K562 (cell line): ENCODE measurements around the gene FBXO36. TPM values are rescaled to one million over a fixed set of nuclear protein-coding genes. Genes with fewer than 3 reads are reported as not detected.

Experiments used
- ATAC-seq: fragments of 200-7000 bp; cut with Tn5 transposase; 3 replicates; pipeline ENCODE4 v1.9.1; 2020; ENCODE audit warnings: moderate library complexity
- BruUV-seq: library from RNA; stranded (reverse); fragments of 400-500 nt; replicated peaks from 2 replicates; lab custom pipeline; 2021; lab: Mats Ljungman, UMichigan
- CTCF ChIA-PET: fragments of 300-600 bp; formaldehyde crosslinking; extraction: SDS; loops from one replicate; lab custom pipeline; 2021; ENCODE audit warnings: low intra/inter-chr PET ratio; lab: Yijun Ruan, JAX
- POLR2A ChIA-PET: fragments of 300-600, 350-650 bp; sonication (Branson Sonifier 250); formaldehyde crosslinking; extraction: SDS; loops from one replicate; lab custom pipeline; 2021; ENCODE audit warnings: antibody characterized with exemption, inconsistent platforms; lab: Yijun Ruan, JAX
- DNase-seq, 4 experiments: peaks; one replicate each; pipeline versions ENCODE4 v3.0.0 to v3.0.0-alpha.2; 2011 to 2018; ENCODE audit warnings: low spot score in 3 of 4, mixed read lengths in 3 of 4; ENCODE audit errors: extremely low read depth in 1 of 4
- FAIRE-seq: peaks from 2 replicates; lab custom pipeline; 2011; peaks lifted over from hg19 to GRCh38; lab: Jason Lieb, UNC
- H2AFZ ChIP-seq: 2 replicates; pipeline ENCODE4 v1.6.0; 2011; ENCODE audit warnings: low read depth, low read length, control low read depth, inconsistent platforms
- H3K27ac ChIP-seq: fragments of 200-600 bp; 3 replicates; pipeline ENCODE4 v1.8.0; 2011; ENCODE audit warnings: low read depth, mild to moderate bottlenecking, control low read depth, inconsistent platforms, low read length, moderate library complexity, mixed read lengths; ENCODE audit errors: extremely low read depth
- H3K27me3 ChIP-seq, 2 experiments: fragments of 300-600 bp in 1 of 2; 2 replicates in 1 of 2; 3 replicates in 1 of 2; pipeline versions ENCODE4 v1.6.0 to v1.8.0; 2011; ENCODE audit warnings: inconsistent platforms in 2 of 2, low read length in 2 of 2, mild to moderate bottlenecking in 1 of 2, mixed read lengths in 1 of 2, moderate library complexity in 1 of 2; ENCODE audit not compliant: control insufficient read depth in 2 of 2, insufficient read depth in 2 of 2
- H3K36me3 ChIP-seq: fragments of 300-600 bp; 3 replicates; pipeline ENCODE4 v1.8.0; 2011; ENCODE audit warnings: mild to moderate bottlenecking, low read length, inconsistent platforms; ENCODE audit not compliant: control insufficient read depth, insufficient read depth
- H3K4me1 ChIP-seq, 2 experiments: fragments of 200-600 bp in 1 of 2; replicated peaks in 1 of 2; 2 replicates in 1 of 2; 3 replicates in 1 of 2; pipeline versions ENCODE4 v1.5.1 to v1.8.0; 2011; ENCODE audit warnings: inconsistent platforms in 2 of 2, low read length in 2 of 2, mild to moderate bottlenecking in 1 of 2, mixed read lengths in 1 of 2, moderate library complexity in 1 of 2; ENCODE audit not compliant: control insufficient read depth in 2 of 2, insufficient read depth in 2 of 2
- H3K4me2 ChIP-seq: 2 replicates; pipeline ENCODE4 v1.6.1; 2011; ENCODE audit warnings: low read length, control low read depth, inconsistent platforms, mixed read lengths; ENCODE audit not compliant: insufficient read depth
- H3K4me3 ChIP-seq: fragments of 200-600 bp; sonication (generic), shearing (Covaris generic); 2 replicates; pipeline ENCODE4 v1.5.1; 2016; ENCODE audit warnings: control low read depth, inconsistent platforms
- H3K79me2 ChIP-seq: fragments of 200-600 bp; 3 replicates; pipeline ENCODE4 v1.8.0; 2011; ENCODE audit warnings: low read length, inconsistent platforms; ENCODE audit not compliant: control insufficient read depth, insufficient read depth
- H3K9ac ChIP-seq, 2 experiments: 2 replicates each; pipeline versions ENCODE4 v1.6.0 to v1.6.1; 2011; ENCODE audit warnings: low read depth in 2 of 2, low read length in 2 of 2, control low read depth in 1 of 2, inconsistent platforms in 1 of 2, mild to moderate bottlenecking in 1 of 2, mixed read lengths in 1 of 2; ENCODE audit not compliant: insufficient read depth in 1 of 2
- H3K9me1 ChIP-seq: one replicate; pipeline ENCODE4 v1.6.0; 2011; ENCODE audit warnings: inconsistent platforms, mild to moderate bottlenecking, low read length, moderate library complexity; ENCODE audit not compliant: control insufficient read depth, insufficient read depth
- H3K9me3 ChIP-seq: replicated peaks from 2 replicates; pipeline ENCODE4 v1.5.1; 2011; ENCODE audit warnings: low read depth, low read length, inconsistent platforms; ENCODE audit not compliant: control insufficient read depth, insufficient read depth
- H4K20me1 ChIP-seq: replicated peaks from 2 replicates; pipeline ENCODE4 v1.6.1; 2011; ENCODE audit warnings: low read length, inconsistent platforms, mixed read lengths; ENCODE audit not compliant: control insufficient read depth, insufficient read depth
- ASH1L ChIP-seq: fragments of 450-650 bp; IDR thresholded peaks from 2 replicates; pipeline ENCODE4 v1.6.1; 2018; ENCODE audit warnings: borderline replicate concordance, mild to moderate bottlenecking, low read depth; ENCODE audit not compliant: partially characterized antibody
- EP400 ChIP-seq: fragments of 450-650 bp; IDR thresholded peaks from 2 replicates; pipeline ENCODE4 v1.6.1; 2017; ENCODE audit warnings: antibody characterized with exemption, mild to moderate bottlenecking, moderate library complexity
- MITF ChIP-seq: IDR thresholded peaks from 2 replicates; pipeline ENCODE4 v1.6.1; 2014; ENCODE audit warnings: antibody characterized with exemption
- MYNN ChIP-seq, 2 experiments: sonication (generic); formaldehyde crosslinking in 1 of 2; IDR thresholded peaks; 2 replicates each; pipeline versions ENCODE4 v1.5.0 to v1.6.1; 2016 to 2020; ENCODE audit warnings: antibody characterized with exemption in 1 of 2, missing genetic modification reagents in 1 of 2
- POLR2AphosphoS2 ChIP-seq: IDR thresholded peaks from 2 replicates; pipeline ENCODE4 v1.6.1; 2012; ENCODE audit warnings: low read length, improper control_type of control experiment
- TAF9B ChIP-seq: fragments of 450-650 bp; IDR thresholded peaks from 2 replicates; pipeline ENCODE4 v1.6.1; 2018; ENCODE audit warnings: mild to moderate bottlenecking; ENCODE audit not compliant: partially characterized antibody
- TBL1XR1 ChIP-seq, 2 experiments: IDR thresholded peaks; 2 replicates each; pipeline ENCODE4 v1.6.1; 2012; ENCODE audit warnings: improper control_type of control experiment in 2 of 2, low read length in 2 of 2, mild to moderate bottlenecking in 1 of 2
- UBTF ChIP-seq, 2 experiments: IDR thresholded peaks; 2 replicates each; pipeline ENCODE4 v1.6.1; 2012; ENCODE audit warnings: improper control_type of control experiment in 2 of 2, low read depth in 2 of 2, low read length in 2 of 2, borderline replicate concordance in 1 of 2
- ZBTB17 ChIP-seq: fragments of 450-650 bp; formaldehyde crosslinking; IDR thresholded peaks from 2 replicates; pipeline ENCODE4 v1.4.0; 2020; ENCODE audit warnings: mild to moderate bottlenecking
- ZNF263 ChIP-seq: sonication (generic); formaldehyde crosslinking; IDR thresholded peaks from 2 replicates; pipeline ENCODE4 v1.8.0; 2022; ENCODE audit warnings: mild to moderate bottlenecking, missing genetic modification reagents, borderline replicate concordance
- ZNF395 ChIP-seq: fragments of 200-800 bp; sonication (Bioruptor generic); IDR thresholded peaks from 2 replicates; pipeline ENCODE4 v1.6.1; 2017; ENCODE audit warnings: missing genetic modification characterization, missing compliant biosample characterization
- ZNF696 ChIP-seq: fragments of 250-450 bp; sonication (Bioruptor Pico); conservative IDR thresholded peaks from 2 replicates; pipeline ENCODE4 v1.4.0; 2020; ENCODE audit warnings: mild to moderate bottlenecking, moderate library complexity
- WGBS: fragments of 100-300 bp; shearing (Covaris generic); methylation state at CpG from one replicate; pipeline ENCODE4 v1.1.6; 2016; ENCODE audit warnings: low coverage, mixed read lengths; ENCODE audit not compliant: insufficient coverage; ENCODE audit errors: missing lambda C conversion rate; 5-methylcytosine and 5-hydroxymethylcytosine counted together
- in situ Hi-C: fragments of 300-500 bp; cut with MboI; formaldehyde crosslinking; loops from 4 replicates; pipeline ENCODE4 v1.15.0; 2018; ENCODE audit warnings: inconsistent platforms, mixed read lengths
- intact Hi-C: fragments of 100-400 bp; cut with micrococcal nuclease; formaldehyde crosslinking; loops from 2 replicates; pipeline ENCODE4 v1.14.2; 2022
- polyA plus RNA-seq, 8 experiments: library from polyadenylated mRNA; depleted of rRNA in 4 of 8; stranded (reverse) in 5 of 8; unstranded in 3 of 8; fragments of >200 nt; fragmentation: Nextera tagmentation in 2 of 8; fragmentation: Illumina TruSeq in 1 of 8; extraction: Ambion mirVana in 2 of 8; extraction: Trizol in 1 of 8; gene quantifications; 2 replicates each; pipeline versions ENCODE4 v1.2.1 to v1.2.3, GENCODE V29; 2011 to 2014; ENCODE audit warnings: inconsistent platforms in 1 of 8, missing spikeins in 1 of 8
- total RNA-seq, 7 experiments: library from RNA; depleted of rRNA in 6 of 7; stranded (reverse); fragments of >200 nt in 6 of 7; fragmentation: Illumina TruSeq in 2 of 7; extraction: Trizol in 2 of 7; gene quantifications; 2 replicates each; pipeline versions ENCODE4 v1.2.1 to v1.2.3, GENCODE V29; 2011 to 2021; ENCODE audit warnings: low replicate concordance in 1 of 7

Gene FBXO36
- total and polyA plus RNA-seq, 9 of the 15 experiments (the other 6 are each of a cell fraction or from before 2014, with no cell fraction given), result 0.40 to 0.91 (median 0.58) TPM

DNA sequence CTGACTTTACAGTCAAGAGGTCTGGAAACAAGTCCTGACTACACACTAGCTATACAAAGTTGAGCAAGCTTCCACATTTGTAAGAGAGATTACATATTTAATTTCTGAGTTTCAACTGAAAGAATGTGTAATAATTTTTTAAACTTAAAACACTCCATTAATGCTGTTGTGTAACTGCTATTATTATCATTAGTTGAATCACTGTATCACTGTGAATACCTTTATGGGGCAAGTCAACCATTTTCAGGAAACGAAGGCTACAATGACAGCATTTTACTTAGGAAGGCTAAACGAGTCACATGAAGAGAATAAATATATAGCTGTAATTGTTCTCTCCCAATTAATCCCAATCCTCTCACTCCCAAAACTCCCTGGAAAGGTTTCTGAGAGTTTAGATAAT, 46.8 kb upstream of the FBXO36 start (continued):
- TF ChIP-seq TBL1XR1 (IDR thresholded peaks at IDR 0.05; ENCODE audit: low read length in 2 of 2), result no peak
- no peak for TF ChIP-seq ZNF395 (CRISPR knock-in tag)

DNA sequence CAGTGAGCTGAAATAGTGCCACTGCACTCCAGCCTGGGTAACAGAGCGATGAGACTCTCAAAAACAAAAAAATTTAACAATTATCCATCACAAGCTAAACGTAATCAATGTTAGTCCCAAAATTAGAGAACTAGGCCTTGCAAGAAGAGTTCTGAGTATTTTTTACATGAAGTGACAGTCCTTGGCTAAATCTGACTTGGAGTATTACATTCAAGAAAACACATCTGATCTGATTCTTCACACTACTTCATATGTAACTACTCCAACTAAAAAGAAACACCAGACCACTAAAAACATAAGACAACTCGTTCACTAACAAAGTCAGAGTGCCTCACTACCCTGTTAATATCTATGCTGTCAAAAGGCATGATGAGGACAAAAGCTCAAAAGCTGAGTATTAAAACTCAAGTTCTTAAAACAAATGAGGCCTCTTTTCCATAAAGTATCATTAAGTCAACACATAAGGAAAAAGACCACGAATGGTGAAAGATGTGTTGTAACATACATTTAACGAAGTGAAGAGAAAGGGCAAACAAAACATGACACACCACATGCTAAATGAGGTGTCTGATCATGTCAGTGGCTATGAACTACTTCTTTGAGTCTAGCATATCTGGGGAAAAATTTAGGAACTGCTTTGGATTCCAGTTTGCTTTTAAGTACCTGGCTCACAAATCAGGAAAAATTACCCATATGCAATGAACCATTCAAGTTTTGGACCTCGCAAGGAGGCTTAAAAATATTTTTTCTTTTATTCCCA, 42.9 kb upstream of the FBXO36 start:
- Histone ChIP-seq H3K9ac (no peak overlapping the region), H3K27me3 (no peaks in the 10 kb centered on the region), H3K4me2 (no peak overlapping the region), H3K79me2 (peaks cover 39% of the 10 kb centered on the region), H3K36me3 (peaks cover 29% of the 10 kb centered on the region), H4K20me1 (no peaks in the 10 kb centered on the region), H3K9me3 (no peaks in the 10 kb centered on the region), H3K9me1 (no peaks in the 10 kb centered on the region), H3K4me1 (no peaks in the 10 kb centered on the region), H2AFZ (no peak overlapping the region), H3K4me3 (no peak overlapping the region), H3K27ac (no peak overlapping the region)
- ATAC-seq (no peak), FAIRE-seq (no peak), DNase-seq (no peak)
- intact Hi-C loops (no loop called here), in situ Hi-C loops (no loop called here)
- no TSS peak for BruUV-seq
- ChIA-PET CTCF (no interaction called here), POLR2A (no interaction called here)
- 87% methylated on average over 6 of the region's 6 CpGs for WGBS
- TF ChIP-seq ZNF696 (no peak), TAF9B (no peak), UBTF (IDR thresholded peaks at IDR 0.05; ENCODE audit: borderline replicate concordance in 1 of 2, low read depth in 2 of 2, low read length in 2 of 2) (no peak), EP400 (no peak), ASH1L (no peak), MYNN (IDR thresholded peaks at IDR 0.05) (no peak), MYNN (CRISPR knock-in tag; IDR thresholded peaks at IDR 0.05) (no peak), ZBTB17 (CRISPR knock-in tag) (no peak), MITF (no peak), POLR2AphosphoS2 (no peak), ZNF263 (CRISPR knock-in tag) (no peak)
